ENCODE data around the gene ST6GALNAC5.

DNA sequence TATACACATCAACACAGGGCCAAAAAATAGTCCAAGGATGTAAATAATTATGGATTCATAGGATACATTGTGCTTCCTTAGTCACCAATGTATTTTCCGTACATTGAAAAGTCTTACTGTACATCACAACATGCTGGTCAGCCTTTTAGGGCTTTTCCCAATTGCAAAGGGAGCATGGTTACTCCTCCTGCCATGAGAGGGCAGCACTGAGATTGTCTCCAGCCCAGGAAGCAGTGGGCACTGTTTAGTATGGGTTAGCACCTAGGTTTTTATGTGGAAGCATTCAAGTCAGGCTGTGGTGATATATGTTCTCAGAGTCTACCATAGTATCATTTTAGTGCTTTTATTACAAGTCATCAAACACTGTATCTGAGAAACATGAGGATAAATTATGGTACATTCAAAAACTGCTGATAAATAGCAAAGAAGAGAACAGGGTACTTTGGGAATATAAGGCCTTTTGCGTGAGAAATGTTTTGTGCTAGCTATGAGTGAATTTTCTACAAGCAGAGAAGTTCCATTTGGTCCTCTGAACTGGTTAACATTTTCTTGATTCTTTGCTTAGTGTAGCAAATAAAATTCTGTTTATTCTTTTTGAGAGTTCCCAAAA, 34.0 kb downstream of the ST6GALNAC5 start:
- TF ChIP-seq POLR2AphosphoS5 (IDR thresholded peaks at IDR 0.05) (no peak), EP300 (IDR thresholded peaks at IDR 0.05) (no peak)
- TF ChIP-seq, protein P1, sequence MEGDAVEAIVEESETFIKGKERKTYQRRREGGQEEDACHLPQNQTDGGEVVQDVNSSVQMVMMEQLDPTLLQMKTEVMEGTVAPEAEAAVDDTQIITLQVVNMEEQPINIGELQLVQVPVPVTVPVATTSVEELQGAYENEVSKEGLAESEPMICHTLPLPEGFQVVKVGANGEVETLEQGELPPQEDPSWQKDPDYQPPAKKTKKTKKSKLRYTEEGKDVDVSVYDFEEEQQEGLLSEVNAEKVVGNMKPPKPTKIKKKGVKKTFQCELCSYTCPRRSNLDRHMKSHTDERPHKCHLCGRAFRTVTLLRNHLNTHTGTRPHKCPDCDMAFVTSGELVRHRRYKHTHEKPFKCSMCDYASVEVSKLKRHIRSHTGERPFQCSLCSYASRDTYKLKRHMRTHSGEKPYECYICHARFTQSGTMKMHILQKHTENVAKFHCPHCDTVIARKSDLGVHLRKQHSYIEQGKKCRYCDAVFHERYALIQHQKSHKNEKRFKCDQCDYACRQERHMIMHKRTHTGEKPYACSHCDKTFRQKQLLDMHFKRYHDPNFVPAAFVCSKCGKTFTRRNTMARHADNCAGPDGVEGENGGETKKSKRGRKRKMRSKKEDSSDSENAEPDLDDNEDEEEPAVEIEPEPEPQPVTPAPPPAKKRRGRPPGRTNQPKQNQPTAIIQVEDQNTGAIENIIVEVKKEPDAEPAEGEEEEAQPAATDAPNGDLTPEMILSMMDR (IDR thresholded peaks at IDR 0.05): peak in 3 of 4 experiments; percentile 23 to 35 (median 24)

All from sigmoid colon (tissue), 4 donors.